ENCODE data around the gene CIDEB.
A peak's percentile ranks its signal among the peaks of the same experiment; 100 is the strongest.
"Not testable (repeated sequence)": the region's sequence is repeated elsewhere in the genome, so short reads cannot be mapped to it uniquely, and the experiment has no call there.

CIDEB gene

GRCh38 chr14:24332268-24332993 lies 24.7 kb upstream of the CIDEB start:
- DNase-seq (ENCODE audit: low spot score) = peak; percentile 85

DNA sequence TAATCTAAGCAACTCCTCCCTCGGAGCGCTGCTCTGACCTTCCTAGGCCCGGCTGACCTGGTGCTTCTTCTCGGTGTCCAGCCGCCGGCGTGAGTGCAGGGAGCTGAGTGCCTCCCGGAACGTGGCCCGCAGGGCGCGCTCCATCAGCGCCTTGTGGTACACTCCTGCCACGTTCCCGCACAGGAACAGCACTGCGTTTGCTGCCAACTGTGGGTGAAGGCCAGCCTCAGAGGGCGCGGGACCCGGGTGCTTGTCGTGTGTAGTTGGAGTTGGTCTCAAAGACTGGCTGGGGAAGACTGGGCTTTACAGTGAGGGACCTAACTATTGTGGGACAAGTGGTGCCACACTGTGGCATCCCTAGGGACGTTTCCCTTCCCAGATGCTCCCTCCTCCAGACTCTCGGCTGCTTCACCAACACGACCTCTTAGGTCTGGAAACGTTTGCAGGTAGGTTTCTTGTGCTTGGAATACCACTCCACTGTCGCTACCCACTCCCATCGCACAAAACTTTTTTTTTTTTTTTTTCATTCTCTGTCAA lies 24.0 kb upstream of the CIDEB start:
- DNase-seq (ENCODE audit: low spot score) = no peak

- no peak for DNase-seq (ENCODE audit: low spot score)
These were observed 23.3 kb upstream of the CIDEB start for GRCh38 chr14:24330973-24331674.

- peak; percentile 25 for DNase-seq (ENCODE audit: low spot score)
These were observed 22.0 kb upstream of the CIDEB start for GRCh38 chr14:24329736-24330135.

DNA sequence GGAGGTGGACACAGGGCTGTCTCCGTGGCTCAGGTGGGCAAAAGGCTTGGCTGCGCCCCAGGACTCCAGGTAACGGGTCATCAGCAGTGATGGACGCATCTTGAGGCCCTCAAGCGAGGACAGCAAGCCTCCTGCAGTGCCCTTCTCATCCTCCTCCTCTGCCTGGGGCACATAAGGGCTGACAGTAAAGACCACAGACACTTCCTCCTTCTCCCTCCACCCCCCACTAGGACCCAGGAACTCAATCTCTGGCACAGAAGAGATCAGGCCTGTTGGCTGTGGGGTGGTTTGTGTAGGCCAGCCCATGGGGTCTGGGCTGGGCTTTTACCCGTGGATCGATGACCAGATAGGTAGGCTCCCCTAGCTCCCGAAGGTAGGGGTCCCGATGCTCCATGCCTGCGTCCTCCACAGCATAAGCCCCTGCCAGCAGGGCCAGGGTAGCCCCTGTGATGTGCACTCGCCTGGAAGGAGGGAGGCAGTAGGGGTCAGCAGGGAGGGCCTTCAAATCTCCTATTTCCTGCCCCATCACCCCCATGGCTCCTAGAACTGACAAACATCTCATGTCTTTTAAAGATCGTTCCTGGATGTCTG lies 21.4 kb upstream of the CIDEB start:
- DNase-seq (ENCODE audit: low spot score) = no peak

GRCh38 chr14:24327914-24328313 lies 20.1 kb upstream of the CIDEB start:
- not testable (repeated sequence) for DNase-seq (ENCODE audit: low spot score)

- DNase-seq (ENCODE audit: low spot score) = no peak
These were observed 19.5 kb upstream of the CIDEB start for GRCh38 chr14:24327303-24327702.

DNA sequence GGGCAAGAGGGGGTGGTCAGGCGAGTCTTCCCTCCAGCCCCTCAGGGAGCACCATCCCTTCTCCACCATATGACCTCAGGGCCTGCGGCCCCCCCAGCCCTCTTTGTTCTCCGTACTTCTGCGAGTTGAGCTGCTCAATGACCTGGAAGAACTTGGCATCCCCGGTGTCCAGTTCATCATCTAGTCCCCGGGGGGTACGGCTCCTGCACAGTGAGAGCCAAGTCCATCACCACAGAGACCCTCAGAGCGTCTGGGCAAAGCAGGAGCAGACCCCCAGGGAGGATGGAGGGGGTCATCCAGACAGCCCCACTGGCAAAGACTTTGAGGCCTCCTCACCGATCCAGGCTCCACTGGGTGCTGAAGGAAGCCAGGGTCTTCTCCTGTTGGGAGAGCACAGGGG lies 18.2 kb upstream of the CIDEB start:
- no peak for DNase-seq (ENCODE audit: low spot score)

DNA sequence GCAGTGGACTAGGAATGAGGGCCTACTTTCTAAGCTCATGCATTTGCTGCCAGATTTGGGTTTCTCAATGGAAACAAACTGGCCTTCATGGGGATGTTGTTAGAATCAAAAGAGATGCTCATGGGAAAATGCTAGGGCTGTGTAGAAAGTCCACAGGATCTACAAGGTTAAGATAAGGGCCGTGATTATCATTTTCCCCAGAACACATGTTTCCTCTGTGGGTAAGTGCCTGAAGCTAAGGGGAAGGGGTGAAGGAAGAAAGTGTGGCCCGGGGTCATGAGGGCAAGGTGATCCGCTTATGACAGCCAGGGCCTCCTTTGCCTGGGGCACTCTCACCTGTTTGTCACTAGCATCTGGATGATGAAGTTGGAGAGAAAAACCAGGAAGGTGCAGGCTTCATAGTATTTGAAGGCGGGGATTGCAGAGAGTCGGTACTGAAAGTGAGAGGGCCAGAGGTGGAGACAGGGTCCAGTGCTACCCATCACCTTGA lies 17.3 kb upstream of the CIDEB start:
- no peak for DNase-seq (ENCODE audit: low spot score)

DNA sequence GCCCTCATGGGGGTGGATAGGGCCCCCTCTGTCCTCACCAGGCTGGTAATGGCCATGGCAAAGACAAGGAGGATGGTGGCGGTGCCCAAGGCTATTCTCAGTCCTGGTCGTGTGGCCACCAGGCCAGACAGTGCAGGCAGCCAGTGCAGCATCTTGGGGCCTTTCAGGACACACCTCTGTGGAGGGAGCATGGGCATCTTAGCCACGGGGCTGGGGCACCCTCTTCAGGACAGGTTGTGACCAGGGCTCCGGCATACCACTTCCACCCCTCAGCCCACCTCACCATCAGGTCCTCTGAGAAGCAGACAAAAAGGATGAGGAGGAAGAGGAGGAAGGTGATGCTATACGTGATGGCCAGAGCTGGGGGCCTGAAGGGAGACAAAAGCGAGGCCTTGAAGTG lies 16.2 kb upstream of the CIDEB start:
- no peak for DNase-seq (ENCODE audit: low spot score)

DNA sequence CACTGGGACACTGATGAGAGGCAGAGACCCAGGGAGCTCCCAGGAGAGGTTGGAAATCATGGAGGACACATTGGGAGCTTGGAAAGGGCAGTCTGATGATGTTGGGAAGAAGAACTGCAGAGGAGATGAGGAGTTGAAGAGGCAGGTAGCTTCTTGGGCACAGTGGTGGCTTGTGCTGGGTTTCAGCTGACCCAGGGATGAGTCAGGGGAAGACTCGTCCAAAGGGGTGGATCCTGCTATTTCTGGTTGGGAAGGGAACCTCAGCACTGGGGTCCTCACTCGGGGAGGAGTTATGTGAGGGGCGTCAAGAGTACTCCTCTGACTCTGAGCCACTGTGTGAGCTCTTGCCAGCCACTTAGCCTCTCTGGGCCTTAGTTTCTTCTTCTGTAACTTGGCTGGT lies 15.6 kb upstream of the CIDEB start:
- DNase-seq (ENCODE audit: low spot score) = peak; percentile 49

GRCh38 chr14:24322672-24323071 lies 14.9 kb upstream of the CIDEB start:
- DNase-seq (ENCODE audit: low spot score) = no peak

DNA sequence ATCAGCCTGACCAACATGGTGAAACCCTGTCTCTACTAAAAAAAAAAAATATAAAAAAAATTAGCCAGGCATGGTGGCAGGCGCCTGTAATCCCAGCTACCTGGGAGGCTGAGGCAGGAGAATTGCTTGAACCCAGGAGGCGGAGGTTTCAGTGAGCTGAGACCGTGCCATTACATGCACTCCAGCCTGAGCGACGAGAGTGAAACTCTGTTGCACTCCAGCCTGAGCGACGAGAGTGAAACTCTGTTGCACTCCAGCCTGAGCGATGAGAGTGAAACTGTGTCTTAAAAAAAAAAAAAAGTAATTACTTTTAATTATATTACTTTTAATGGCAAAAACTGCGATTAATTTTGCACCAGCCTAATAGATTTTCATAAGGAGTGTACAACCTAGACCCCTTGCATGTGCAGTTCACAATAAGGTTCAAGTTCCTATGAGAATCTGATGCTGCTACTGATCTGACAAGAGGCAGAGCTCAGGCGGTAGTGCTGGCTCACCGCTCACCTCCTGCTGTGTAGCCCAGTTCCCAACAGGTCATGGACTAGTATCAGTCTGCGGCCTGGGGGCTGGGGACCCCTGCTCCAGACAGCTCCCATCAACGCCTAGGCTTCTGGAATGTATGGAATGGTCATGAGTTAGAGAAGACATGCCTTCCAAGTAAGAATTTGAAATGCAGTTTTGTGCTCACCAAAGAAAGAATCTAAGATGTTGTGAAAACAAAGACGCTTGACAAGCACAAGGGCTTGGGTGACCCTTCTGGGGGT lies 13.6 kb upstream of the CIDEB start:
- DNase-seq (ENCODE audit: low spot score) = no peak

DNA sequence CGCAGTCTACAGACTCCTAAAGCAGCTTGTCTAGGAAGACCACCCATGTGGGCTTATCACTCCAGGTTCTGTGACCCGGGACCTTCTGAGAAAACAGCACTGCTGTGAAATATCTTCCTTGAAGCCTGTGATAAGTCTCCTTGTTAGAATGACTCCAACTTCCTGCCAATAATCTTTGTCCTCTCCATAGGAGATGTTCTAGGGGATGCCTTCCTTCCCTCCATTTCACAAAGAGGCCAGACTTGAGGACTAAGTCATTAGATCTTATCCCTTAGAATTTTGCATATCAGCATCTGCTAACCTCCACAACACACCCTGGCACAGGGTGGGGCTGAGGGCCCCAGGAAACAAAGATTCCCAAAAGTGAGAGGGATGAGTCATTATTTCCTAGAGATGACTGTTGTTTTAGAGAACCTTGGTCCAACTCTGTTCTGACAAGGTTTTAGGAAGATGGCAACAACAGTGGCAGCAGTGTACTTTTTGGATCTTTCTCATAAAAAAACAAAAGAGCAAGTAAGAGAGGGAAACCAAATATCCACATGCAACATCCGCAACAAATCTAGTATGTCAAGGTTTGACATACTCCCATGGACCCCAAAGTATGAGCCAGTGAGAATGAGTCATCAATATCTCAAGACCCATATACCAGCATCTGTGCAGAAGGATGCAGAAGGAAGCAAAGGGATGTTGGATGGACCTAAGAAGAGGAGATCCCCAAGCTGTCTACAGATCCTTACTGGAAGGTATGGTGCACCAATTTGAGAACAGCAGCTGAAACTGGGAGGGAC lies 9.6 kb upstream of the CIDEB start:
- DNase-seq (ENCODE audit: low spot score) = peak; percentile 56

GRCh38 chr14:24316597-24316950 lies 8.8 kb upstream of the CIDEB start:
- no peak for DNase-seq (ENCODE audit: low spot score)

DNA sequence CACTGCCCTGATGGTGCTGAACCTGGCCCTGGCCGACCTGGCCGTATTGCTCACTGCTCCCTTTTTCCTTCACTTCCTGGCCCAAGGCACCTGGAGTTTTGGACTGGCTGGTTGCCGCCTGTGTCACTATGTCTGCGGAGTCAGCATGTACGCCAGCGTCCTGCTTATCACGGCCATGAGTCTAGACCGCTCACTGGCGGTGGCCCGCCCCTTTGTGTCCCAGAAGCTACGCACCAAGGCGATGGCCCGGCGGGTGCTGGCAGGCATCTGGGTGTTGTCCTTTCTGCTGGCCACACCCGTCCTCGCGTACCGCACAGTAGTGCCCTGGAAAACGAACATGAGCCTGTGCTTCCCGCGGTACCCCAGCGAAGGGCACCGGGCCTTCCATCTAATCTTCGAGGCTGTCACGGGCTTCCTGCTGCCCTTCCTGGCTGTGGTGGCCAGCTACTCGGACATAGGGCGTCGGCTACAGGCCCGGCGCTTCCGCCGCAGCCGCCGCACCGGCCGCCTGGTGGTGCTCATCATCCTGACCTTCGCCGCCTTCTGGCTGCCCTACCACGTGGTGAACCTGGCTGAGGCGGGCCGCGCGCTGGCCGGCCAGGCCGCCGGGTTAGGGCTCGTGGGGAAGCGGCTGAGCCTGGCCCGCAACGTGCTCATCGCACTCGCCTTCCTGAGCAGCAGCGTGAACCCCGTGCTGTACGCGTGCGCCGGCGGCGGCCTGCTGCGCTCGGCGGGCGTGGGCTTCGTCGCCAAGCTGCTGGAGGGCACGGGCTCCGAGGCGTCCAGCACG lies 8.2 kb upstream of the CIDEB start:
- DNase-seq (ENCODE audit: low spot score) = peak; percentile 39

DNA sequence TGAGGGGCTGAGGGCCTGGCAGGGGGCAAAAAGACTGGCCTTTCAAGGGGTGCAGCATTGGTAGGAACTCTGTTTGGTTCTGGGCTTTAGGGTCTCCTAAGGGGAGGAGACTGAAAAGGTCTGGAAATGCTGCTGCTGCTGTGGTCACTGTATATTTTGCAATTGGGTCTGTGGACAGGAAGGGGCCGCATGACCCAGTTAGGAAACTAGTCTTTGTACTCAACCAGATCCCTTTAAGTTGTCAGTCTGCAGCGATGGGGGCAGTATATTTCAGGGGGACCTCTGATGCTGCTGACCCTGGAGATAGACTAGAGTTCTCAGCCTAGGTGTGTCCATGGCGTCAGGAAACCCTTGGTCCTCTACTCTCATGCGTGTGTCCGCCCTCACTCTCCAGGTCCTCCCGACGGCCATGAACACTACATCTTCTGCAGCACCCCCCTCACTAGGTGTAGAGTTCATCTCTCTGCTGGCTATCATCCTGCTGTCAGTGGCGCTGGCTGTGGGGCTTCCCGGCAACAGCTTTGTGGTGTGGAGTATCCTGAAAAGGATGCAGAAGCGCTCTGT lies 7.5 kb upstream of the CIDEB start:
- DNase-seq (ENCODE audit: low spot score) = no peak

GRCh38 chr14:24314377-24315193 lies 6.8 kb upstream of the CIDEB start:
- no peak for DNase-seq (ENCODE audit: low spot score)

- DNase-seq (ENCODE audit: low spot score) = no peak
These were observed 6.1 kb upstream of the CIDEB start for GRCh38 chr14:24313913-24314312.

Measured in AG20443 (cell line).